Tibial artery (tissue), 4 donors: ENCODE measurements around the gene ACSBG1.

Experiments used
- DNase-seq, 2 donors: peaks; one replicate each; pipeline ENCODE4 v3.0.0-alpha.2; 2019
- H3K27ac ChIP-seq, 2 donors: fragments of 200-600 bp; sonication (generic) in 1 of 2; 1 replicate in 1 of 2; 2 replicates in 1 of 2; pipeline ENCODE4 v1.5.1; 2018 to 2019; ENCODE audit warnings: mild to moderate bottlenecking in 1 of 2
- H3K27me3 ChIP-seq, 2 donors: fragments of 200-600 bp; sonication (generic) in 1 of 2; one replicate each; pipeline versions ENCODE4 v1.5.1 to v1.6.0; 2016 to 2019
- H3K36me3 ChIP-seq, 3 donors: fragments of 200-600 bp; sonication (generic) in 2 of 3; one replicate each; pipeline ENCODE4 v1.5.1; 2016 to 2019; ENCODE audit warnings: mild to moderate bottlenecking in 2 of 3
- H3K4me1 ChIP-seq, 4 donors: fragments of 200-600 bp; sonication (generic) in 2 of 4; 1 replicate in 3 of 4; 2 replicates in 1 of 4; pipeline ENCODE4 v1.5.1; 2016 to 2019
- H3K4me3 ChIP-seq, 2 donors: fragments of 200-600 bp; sonication (generic) in 1 of 2; 1 replicate in 1 of 2; 2 replicates in 1 of 2; pipeline ENCODE4 v1.5.1; 2018 to 2019; ENCODE audit warnings: mild to moderate bottlenecking in 2 of 2
- H3K9me3 ChIP-seq, 3 donors: fragments of 200-600 bp; sonication (generic) in 1 of 3; one replicate each; pipeline ENCODE4 v1.5.1; 2016 to 2019
- CTCF ChIP-seq, 2 experiments: fragments of 200-600 bp in 1 of 2; fragments of 450-650 bp in 1 of 2; IDR thresholded peaks; one replicate each; pipeline ENCODE4 v1.5.1; 2017 to 2019; ENCODE audit warnings: antibody characterized with exemption in 2 of 2, mild to moderate bottlenecking in 1 of 2, moderate library complexity in 1 of 2
- intact Hi-C: fragments of 100-400 bp; cut with DNase I; formaldehyde crosslinking; loops from one replicate; pipeline ENCODE4 v1.15.0; 2023; ENCODE audit warnings: low total_unique reads

Gene ACSBG1

GRCh38 chr15:78179286-78179840, 55.0 kb downstream of the ACSBG1 start:
- intact Hi-C loops: no loop called here
- H3K4me1 ChIP-seq: no peaks in the 10 kb centered on the region
- no peak for TF ChIP-seq CTCF (IDR thresholded peaks at IDR 0.05)
- peaks cover 0 to 1% (median 0%) of the 10 kb centered on the region in 3 donors for H3K36me3 ChIP-seq
- no peak for DNase-seq
- H3K4me3 ChIP-seq: no peak overlapping the region
- H3K27ac ChIP-seq: no peak overlapping the region
- no peaks in the 10 kb centered on the region for H3K9me3 ChIP-seq
- H3K27me3 ChIP-seq: no peaks in the 10 kb centered on the region

- no peak for DNase-seq
- no peaks in the 10 kb centered on the region for H3K9me3 ChIP-seq
- H3K27ac ChIP-seq: no peak overlapping the region
- no peak overlapping the region for H3K4me3 ChIP-seq
- H3K27me3 ChIP-seq: no peaks in the 10 kb centered on the region
- TF ChIP-seq CTCF (IDR thresholded peaks at IDR 0.05): no peak
- intact Hi-C loops: no loop called here
- peaks cover 0 to 8% (median 6%) of the 10 kb centered on the region in 3 donors for H3K36me3 ChIP-seq
- no peaks in the 10 kb centered on the region for H3K4me1 ChIP-seq
Observed at GRCh38 chr15:78178064-78178463, 56.3 kb downstream of the ACSBG1 start.

GRCh38 chr15:78177447-78177873, 56.9 kb downstream of the ACSBG1 start:
- peak; percentile 15 to 20 for TF ChIP-seq CTCF (IDR thresholded peaks at IDR 0.05)
- DNase-seq: no peak
- no peaks in the 10 kb centered on the region for H3K27me3 ChIP-seq
- no peaks in the 10 kb centered on the region for H3K9me3 ChIP-seq
- peaks cover 0 to 13% (median 12%) of the 10 kb centered on the region in 3 donors for H3K36me3 ChIP-seq
- intact Hi-C loops: no loop called here
- H3K4me1 ChIP-seq: no peaks in the 10 kb centered on the region
- H3K4me3 ChIP-seq: no peak overlapping the region
- H3K27ac ChIP-seq: no peak overlapping the region

- TF ChIP-seq CTCF (IDR thresholded peaks at IDR 0.05): no peak
- peaks cover 21 to 34% (median 33%) of the 10 kb centered on the region in 3 donors for H3K36me3 ChIP-seq
- no peaks in the 10 kb centered on the region for H3K4me1 ChIP-seq
- no peak for DNase-seq
- no peak overlapping the region for H3K27ac ChIP-seq
- H3K9me3 ChIP-seq: no peaks in the 10 kb centered on the region
- H3K4me3 ChIP-seq: no peak overlapping the region
- H3K27me3 ChIP-seq: no peaks in the 10 kb centered on the region
- intact Hi-C loops: no loop called here
Observed at GRCh38 chr15:78175330-78175729, 59.0 kb downstream of the ACSBG1 start.

GRCh38 chr15:78174401-78174800, 60.0 kb downstream of the ACSBG1 start:
- intact Hi-C loops: no loop called here
- TF ChIP-seq CTCF (IDR thresholded peaks at IDR 0.05): no peak
- H3K36me3 ChIP-seq: peaks cover 28 to 43% (median 42%) of the 10 kb centered on the region in 3 donors
- no peak overlapping the region for H3K27ac ChIP-seq
- no peaks in the 10 kb centered on the region for H3K9me3 ChIP-seq
- no peaks in the 10 kb centered on the region for H3K27me3 ChIP-seq
- DNase-seq: no peak
- no peaks in the 10 kb centered on the region for H3K4me1 ChIP-seq
- H3K4me3 ChIP-seq: no peak overlapping the region
